GM19328 (cell line): Measurements from ENCODE around the gene SLAMF7.
"Not testable (repeated sequence)": the region's sequence is repeated elsewhere in the genome, so short reads cannot be mapped to it uniquely, and the experiment has no call there.

ENCODE experiments used
- ATAC-seq: cut with Tn5 transposase; IDR thresholded peaks from one replicate; pipeline ENCODE4 v1.9.1; 2021; ENCODE audit warnings: mild to moderate bottlenecking, moderate library complexity; ENCODE audit not compliant: unreplicated experiment

Gene SLAMF7

DNA sequence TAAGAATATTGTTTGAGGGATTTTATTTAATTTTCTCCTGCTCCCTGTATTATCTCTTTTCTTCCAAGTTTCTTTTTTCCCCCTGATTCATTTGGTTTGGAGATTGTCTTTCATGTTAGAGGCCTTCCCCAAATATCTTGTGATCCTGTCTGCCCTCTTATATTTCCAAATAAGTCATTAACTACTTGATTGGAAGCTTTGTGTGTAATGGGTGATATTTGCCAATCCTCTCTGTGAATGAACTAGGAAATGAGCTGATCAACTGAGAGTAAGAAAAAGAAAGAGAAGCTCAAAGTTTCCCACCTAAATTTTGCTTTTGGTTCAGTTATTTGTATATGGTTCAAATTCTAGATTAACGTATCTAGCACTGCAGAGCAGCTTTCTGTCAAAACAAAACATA lies 33.3 kb downstream of the SLAMF7 start:
- ATAC-seq: no peak

DNA sequence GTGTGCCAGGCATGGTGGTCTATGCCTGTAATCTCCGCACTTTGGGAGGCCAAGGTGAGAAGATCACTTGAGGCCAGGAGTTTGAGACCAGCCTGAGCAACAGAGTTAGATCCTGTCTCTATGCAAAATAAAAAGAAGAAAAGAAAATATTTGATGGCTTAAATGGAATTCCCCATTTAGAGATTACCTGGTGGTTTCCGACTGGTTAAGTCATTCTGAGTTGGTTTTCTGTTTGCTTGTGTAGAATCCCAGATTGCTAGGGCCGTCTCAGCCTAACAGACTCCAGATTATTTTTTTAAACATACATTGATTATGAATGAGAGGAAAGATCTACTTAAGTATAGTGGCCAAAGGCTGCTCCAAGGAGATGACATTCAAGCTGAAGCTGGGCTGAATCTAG lies 34.0 kb downstream of the SLAMF7 start:
- ATAC-seq: no peak

DNA sequence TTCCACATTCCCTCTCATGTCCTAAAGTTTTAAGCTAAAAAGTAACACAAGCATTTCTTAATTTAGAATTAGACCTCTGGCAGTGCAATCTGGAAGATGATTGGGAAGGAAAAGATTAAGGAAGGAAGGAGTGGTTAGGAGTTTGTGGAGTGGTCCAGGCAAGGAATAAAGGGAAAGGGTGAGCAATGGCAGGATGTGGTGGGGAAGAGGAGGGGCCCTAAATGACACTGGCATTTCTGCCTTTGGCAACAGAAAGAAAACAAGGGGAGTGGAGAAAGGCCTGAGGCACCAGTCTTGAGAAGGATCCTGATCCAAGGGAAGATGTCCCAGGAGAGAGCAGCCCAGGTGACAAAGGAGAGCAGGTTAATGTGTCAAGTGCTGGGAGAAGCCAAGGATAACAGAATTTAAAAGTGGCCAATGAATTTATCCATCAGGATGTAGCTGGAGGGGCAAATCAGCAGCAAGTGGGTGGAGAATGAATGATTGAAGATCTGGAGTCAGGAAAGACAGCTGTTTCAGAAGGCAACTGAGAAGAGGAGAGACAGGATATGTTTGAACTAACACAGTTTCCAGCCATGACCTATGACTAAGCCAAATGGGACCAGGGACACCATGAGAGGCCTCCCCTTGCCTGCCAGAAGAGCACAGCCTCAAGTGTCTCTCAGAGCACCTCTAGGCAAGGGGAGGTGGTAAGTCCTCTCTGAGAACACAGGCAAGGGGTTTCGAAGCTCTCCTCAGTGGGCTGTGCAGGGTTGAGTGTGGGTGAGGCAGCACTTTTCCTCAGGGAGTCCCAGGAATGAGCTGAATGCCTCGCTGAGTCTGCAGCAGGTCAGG lies 36.1 kb downstream of the SLAMF7 start:
- ATAC-seq: no peak

DNA sequence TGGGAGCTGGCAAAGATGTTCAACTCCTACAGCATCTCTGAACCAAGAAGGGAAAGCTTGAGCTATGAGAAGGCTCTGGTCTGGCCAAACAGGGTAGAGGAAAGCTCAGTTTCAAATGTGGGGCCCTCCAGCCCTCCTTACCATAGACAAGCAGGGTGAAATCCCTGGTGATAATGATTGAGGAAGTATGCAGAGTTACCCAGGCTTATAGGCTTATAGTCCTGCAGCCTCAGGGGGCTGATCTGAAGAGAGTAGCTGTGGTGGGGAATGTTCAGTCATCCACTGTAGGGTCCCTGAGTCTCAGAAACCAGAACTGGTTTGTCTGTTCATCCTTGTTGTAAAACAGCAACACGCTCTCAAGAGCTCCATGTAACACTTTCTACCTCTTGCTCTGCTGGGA lies 37.1 kb downstream of the SLAMF7 start:
- ATAC-seq: no peak

DNA sequence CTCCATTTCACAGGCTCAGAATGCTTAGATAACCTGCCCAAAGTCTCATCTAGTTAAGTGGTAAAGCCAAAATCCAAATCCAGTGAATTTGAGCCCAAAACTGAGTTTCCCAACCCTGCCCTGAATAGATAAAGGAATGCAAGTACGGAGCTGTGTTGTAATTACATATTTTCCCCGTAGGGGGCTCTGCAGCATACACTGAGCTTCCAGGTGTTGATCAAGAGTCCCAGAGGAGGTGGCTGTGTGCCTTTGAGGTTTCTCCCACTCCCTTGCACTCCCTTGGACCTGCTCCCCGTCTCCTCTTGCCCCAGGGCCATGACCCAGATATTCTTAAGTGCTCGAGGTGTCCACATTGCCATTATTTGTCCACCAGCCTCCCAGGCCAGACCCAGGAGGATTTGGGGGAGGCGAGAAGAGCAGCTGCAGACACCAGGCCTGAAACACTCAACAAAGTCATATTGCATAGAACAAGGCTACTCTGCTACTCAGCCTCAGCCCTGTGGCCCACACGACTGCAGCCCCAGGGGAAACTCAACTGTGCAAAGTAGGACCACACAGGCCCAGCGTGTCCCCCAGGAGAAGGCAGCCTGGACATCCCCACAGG lies 38.5 kb downstream of the SLAMF7 start:
- ATAC-seq: no peak

DNA sequence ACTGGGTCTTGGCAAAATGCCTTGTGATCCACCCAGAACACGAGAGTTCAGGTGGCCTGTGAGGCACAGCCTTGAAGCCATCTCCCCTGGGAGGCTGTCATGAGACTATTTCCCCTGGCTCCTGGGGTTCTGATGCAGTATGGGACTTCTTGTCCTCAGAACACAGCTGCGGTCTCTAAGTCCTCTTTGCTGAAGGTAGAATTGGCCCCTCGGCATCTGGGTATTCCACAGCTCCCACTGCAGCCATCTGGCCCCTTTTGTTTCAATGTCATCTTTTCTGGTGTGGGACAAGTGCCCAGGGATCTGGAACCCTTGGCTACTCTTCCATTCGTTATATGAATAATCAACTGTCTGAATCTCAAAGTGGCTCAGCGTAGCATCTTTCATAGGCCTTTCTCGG lies 39.9 kb downstream of the SLAMF7 start:
- no peak for ATAC-seq

DNA sequence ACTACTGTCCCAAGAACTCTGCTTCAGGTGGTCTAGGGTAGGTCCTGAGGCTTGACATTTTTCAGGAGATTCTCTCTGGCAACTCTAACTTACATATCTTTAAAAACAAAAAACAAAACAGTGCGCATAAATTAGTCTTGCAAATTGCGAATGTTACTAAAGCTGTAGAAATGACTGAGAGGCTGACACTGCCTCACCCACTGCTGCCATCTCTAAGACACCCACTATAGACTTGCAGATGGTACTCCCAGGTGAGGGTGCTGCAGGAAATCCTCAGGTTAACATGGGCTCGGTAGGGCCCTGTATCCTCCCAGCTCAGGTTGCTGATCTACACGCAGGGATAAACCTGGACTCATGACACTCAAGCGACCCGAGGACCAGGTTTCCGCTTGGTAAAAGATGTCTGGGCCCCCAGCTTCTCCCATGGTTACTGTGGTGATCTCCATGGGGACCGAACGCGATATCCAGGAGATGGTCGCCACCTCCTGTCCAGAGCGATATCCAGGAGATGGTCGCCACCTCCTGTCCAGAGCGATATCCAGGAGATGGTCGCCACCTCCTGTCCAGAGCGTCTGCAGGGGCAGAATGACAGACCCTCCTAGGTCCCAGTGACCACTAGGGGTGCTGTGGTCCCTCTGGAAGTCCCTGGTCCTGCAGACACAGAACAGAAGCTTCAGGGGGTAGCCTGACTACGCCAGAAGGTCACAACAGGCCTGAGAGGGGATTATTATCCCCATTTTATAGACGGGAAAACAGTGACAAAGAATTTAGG lies 40.8 kb downstream of the SLAMF7 start:
- no peak for ATAC-seq

DNA sequence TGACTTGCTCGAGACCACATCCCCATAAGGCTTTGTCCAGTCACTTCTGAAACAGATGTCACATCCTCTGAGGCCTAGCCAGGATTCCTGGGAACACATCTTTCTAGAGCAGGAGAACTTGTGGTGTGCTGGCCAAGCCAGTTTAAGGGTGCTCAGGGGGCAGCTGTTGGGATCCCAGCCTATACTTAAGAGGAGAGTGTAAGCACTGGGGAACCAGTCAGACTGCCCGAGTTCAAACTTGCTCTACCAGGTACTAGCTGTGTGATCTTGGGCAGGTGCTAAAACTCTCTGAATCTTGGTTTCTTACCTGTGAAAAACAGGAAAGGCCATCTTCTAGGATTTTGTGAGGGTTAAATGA lies 41.3 kb downstream of the SLAMF7 start:
- ATAC-seq: no peak

DNA sequence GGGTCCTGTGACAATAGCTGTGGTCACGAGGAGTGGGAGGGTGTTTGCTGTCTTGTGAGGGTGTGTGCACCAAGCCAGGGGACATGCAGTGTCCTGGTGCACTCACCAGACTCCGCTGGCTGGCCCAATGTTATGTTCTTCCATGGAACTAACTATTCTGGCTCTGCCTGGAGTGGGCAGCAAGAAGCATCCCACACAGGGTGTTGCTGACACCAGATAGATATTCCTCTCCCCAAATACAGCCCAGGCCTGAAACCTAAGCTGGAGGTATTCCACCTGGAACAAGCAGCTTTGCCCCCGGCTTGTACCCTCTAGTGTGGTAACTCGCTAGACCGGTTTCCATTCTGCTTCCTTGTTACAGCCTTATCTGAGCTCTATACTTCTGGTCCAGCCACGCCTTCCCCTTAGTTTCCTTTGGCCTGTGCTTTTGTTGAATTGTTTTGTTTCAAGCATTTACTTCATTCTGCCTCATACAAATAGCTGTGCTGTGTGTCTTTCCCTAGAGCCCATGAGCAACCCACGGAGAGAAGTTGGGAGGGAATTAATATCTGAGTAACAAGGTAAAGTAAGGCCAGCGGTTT lies 42.2 kb downstream of the SLAMF7 start:
- no peak for ATAC-seq

DNA sequence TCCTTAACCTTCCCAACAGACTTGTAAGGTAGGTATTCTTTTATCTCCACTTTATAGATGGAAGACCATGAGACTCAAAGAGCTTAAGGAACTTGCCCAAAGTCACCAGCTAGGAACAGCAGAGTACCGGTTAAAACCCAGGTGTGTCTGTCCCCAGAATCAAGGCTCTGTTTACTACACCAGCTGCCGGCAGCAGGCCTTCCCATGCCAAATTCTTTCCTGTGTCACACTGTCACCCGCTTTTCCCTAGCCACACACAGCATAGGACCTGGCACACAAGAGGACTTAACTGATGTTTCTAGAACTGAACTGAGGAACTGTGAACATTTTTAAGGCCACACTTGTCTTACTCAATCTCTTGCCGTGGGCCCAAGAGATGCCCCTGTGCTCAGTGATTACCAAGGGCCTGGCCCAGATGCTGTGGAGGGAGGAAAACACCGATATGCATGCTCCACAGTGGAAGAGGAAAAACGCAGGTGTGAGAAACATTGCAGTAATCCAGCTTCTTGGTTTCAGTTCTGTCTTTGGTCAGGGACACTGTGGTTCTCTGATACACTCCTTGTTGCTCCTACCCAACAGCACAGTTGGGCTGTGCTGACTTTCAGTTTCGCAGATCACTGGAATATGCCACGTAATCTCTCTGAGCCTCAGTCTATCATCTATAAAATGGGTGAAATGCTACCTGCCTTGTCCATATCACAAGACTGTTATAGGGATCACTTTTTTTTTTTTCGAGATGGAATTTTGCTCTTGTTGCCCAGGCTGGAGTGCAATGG lies 43.1 kb downstream of the SLAMF7 start:
- peak; percentile 83 for ATAC-seq

DNA sequence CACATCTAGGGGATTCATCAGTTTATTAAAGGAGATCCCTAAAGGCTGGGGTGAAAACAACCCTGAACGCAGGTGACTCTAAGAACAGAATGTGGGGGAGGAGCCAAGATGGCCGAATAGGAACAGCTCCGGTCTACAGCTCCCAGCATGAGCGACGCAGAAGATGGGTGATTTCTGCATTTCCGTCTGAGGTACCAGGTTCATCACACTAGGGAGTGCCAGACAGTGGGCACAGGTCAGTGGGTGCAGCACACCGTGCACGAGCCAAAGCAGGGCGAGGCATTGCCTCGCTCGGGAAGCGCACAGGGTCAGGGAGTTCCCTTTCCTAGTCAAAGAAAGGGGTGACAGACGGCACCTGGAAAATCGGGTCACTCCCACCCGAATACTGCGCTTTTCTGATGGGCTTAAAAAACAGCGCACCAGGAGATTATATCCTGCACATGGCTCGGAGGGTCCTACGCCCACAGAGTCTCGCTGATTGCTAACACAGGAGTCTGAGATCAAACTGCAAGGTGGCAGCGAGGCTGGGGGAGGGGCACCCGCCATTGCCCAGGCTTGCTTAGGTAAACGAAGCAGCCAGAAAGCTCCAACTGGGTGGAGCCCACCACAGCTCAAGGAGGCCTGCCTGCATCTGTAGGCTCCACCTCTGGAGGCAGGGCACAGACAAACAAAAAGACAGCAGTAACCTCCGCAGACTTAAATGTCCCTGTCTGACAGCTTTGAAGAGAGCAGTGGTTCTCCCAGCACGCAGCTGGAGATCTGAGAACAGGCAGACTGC lies 44.1 kb downstream of the SLAMF7 start:
- ATAC-seq: not testable (repeated sequence)

DNA sequence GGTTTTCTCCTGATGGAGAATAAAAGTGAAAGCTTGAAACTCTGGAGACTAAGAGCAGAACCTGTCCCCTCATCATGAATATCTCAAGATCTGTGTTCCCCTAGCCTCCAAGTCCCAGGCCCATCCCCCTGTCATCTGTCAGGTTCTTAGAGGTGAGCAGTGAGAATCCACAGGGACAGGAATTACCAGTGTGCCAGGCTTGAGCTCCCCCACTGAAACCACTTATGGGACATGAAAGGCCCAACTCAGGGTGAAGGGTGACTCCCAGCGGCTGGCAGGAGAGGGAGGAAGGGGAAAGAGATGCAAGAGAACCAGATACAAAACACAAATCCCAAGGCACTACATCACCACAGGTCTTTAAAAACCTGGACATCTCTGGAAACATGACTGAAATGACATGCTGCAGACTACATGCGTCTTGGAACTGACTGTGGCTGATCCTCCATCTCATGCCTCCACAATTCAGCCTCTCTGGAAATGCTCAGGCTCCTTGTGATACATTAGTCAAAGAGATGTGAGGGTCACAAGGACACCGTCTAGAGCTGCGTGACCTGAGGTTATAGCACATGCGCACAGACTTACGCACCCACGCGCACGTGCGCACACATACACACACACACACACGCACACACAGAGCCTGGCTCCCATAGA lies 50.1 kb downstream of the SLAMF7 start:
- peak; percentile 27 for ATAC-seq

DNA sequence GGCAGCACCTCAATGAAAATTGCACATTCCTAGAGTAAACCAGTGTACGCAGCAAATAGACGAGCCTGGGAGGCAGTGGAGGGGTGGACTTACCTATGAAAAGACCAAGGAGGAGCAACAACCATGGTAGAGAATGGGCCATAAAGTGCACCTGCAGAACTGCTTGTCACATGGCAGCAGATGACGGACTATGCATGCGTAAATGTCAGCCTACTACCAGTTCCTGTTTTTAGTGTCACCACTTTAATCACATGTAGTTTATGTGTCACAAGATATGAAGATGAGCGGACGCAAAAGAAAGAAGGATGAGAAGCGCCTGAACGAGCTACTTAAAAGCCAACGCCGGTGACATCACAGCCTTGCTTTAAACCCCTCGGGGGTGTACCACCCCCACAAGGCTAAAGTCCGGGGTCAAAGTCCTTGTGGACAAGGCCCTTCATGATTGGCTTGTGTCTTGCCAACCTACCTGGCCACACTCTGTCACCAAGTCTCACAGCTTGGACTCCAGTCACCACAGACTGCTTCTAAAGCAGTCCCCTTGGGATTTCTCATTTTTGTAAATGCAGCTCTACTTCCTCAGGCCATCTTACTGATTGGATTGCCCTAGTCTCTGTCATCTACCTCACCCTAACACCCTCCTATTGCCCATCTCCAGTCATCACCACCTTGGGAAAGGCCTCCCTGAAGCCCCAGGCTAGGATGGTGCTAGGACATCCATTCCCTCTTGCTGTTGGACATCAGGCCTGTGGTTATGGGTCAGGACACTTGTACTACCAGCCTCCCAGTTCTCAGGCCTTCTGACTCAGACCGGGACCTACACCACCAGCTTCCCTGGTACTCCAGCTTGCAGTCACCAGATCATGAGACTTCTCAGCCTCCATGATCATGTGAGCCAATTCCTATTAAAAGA lies 50.9 kb downstream of the SLAMF7 start:
- ATAC-seq: peak; percentile 78

DNA sequence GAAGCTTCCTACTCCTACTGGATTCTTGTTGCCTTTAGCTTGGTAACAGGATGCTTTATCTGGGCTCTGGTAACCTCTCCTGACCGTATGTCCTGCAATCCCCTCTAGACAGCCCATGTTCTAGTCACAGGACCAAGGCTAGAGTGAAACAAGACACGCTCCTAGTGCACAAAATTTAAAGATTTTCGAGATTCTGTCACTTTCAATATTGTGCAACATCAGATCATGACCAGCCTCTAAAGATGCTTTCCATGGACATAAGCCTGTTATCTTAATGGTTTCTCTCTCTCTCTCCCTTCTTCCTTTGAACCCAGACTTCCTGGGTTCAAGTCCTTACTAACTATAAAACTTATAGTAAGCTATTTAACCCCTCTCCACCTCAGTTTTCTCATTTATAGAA lies 55.3 kb downstream of the SLAMF7 start:
- ATAC-seq: no peak

DNA sequence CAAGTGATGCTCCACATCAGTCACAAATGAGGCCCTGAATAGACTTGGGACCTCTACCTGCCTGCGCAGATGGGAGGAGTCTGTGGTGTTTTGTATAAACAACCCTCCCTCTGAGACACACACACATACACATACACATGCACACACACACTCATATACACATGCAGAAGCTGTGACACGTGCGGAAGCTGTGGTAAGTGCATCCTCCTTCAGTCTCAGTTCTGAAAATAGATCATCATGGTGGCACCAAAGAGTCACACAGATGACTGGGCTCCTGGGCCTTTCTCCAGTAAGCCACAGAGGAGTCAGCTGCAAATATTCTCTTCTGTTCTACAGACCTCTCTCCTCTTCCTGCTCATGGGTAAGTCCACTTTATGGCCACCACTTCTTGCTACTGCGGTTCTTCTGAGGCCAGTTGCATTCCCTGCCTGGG lies 56.9 kb downstream of the SLAMF7 start, which contains the start of gene LY9:
Gene LY9 (plus strand): TSS at position 224 of the 433 bp plus-strand sequence. CDS start 14 bp downstream, at position 238.
- peak; percentile 75 for ATAC-seq

DNA sequence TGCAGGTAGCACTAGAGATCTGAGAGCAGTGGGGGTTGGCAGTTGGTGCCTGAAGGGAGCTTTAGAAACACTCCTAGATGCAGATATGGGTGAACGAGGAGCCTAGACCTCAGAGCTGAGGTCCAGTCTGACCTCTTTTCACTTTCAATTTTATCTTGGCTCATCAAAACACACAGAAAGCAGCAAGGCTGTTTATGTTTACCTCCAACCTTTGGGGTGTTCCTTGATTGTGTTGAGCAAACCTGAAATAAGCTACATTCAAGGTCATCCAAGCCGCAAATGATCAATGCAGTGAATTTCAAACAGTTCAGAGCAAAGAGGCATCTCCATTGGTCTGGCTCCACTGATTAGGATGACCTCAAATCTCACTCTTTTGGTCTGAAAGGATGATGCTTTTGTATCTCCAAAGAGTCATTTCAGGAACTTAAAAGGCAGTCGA lies 58.2 kb downstream of the SLAMF7 start:
- no peak for ATAC-seq

DNA sequence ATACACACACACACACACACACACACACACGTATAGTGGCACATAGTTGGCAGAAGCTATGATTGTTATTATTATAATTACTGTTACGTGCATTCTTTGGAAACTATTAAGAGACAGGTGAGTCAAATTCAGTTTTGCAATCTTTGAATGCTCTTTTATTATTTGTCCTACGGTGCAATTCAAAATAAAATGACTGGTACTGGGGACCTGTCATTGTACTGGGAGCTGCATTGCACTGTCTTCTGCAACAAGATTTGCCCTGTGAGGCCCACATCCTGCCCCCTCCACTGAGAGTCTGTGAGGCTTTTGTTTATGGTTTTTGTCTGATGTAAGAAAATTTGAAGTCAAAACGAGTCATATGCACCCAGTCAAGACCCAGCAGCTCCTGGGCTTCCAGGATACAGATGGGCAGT lies 58.8 kb downstream of the SLAMF7 start:
- no peak for ATAC-seq

DNA sequence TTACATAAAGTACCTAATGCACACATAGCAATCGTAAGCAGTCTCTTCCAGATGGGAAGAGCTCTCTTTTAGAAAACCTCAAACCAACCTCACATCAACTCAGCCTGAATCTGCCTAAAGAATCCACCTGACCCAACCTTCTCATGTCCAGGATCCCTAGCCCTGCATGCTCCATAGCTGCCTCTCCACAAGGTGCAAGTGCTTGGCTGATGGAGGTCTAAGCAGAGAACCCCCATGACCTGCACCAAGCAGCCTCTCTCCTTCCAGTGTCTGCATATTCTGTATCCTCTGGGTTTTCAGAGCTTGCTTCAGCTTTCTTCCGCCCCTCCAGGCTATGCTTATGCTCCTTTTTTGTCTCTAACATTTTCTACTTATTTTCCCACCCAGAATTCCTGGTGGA lies 59.4 kb downstream of the SLAMF7 start:
- no peak for ATAC-seq
